ENCODE results near the gene ARID1B.
A peak's percentile ranks its signal among the peaks of the same experiment; 100 is the strongest.

The ARID1B gene

DNA sequence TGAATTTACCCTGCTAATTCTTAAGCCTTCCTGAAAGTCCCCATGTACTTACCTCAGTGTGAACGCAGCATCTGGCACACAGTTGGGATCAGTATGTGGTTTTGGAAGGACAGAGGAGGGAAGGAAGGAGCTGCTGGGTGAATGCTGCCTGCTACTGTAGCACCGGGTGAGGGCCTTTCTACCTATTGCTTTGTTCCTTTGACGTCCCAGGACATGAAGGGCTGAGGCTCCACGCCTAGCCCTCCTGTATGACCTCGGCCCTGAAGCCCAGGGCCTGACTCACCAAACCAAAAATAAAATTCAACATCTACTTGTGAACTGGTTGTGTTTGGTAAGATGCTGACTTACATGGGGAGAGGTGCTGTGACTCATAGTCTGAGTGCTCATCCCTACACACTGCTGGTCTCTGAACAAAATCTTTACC lies 51.1 kb downstream of the ARID1B start:
- Histone ChIP-seq H2BK120ac (ENCODE audit: insufficient read depth, low read length, poor library complexity) (no peak overlapping the region), H3K4ac (ENCODE audit: low read depth, low read length) (peak overlapping the region; percentile 16), H3K36me3 (ENCODE audit: control insufficient read depth in 1 of 2, insufficient read depth in 2 of 2, low read length in 2 of 2) (peaks cover 4 to 5% of the 10 kb centered on the region in 2 experiments), H3K9me3 (ENCODE audit: insufficient read depth, low read depth, low read length) (no peaks in the 10 kb centered on the region), H2BK12ac (ENCODE audit: low read length) (no peak overlapping the region), H3K18ac (ENCODE audit: low read length) (no peak overlapping the region), H3K4me2 (ENCODE audit: low read length) (peak overlapping the region; percentile 1), H4K12ac (ENCODE audit: low read depth, low read length) (no peak overlapping the region), H2AK5ac (ENCODE audit: low read length) (no peak overlapping the region), H4K8ac (ENCODE audit: low read depth, low read length) (no peak overlapping the region), H2AFZ (ENCODE audit: insufficient read depth, low read length, poor library complexity) (no peak overlapping the region), H4K91ac (ENCODE audit: low read depth, low read length) (no peak overlapping the region), H3K27ac (ENCODE audit: low read depth, low read length) (peak overlapping the region; percentile 6), H3K4me1 (ENCODE audit: control insufficient read depth in 1 of 2, insufficient read depth in 2 of 2, low read length in 2 of 2) (peaks cover 13 to 19% of the 10 kb centered on the region in 2 experiments), H3K14ac (ENCODE audit: low read length) (no peak overlapping the region), H3K79me2 (ENCODE audit: control insufficient read depth, insufficient read depth, low read length, poor library complexity) (peaks cover 4% of the 10 kb centered on the region), H3K23ac (ENCODE audit: low read length) (no peak overlapping the region), H3K4me3 (ENCODE audit: low read depth, low read length) (no peak overlapping the region), H2BK5ac (ENCODE audit: low read depth, low read length, poor library complexity) (no peak overlapping the region), H3K27me3 (ENCODE audit: insufficient read depth, low read length) (no peaks in the 10 kb centered on the region), H3K79me1 (ENCODE audit: low read length) (no peaks in the 10 kb centered on the region), H3K9ac (ENCODE audit: low read length) (no peak overlapping the region)
- DNase-seq: peak; percentile 48 to 57
- no CpG with 5 or more reads among the region's 5 CpGs for WGBS (ENCODE audit: extremely low coverage, insufficient coverage, insufficient read length)

DNA sequence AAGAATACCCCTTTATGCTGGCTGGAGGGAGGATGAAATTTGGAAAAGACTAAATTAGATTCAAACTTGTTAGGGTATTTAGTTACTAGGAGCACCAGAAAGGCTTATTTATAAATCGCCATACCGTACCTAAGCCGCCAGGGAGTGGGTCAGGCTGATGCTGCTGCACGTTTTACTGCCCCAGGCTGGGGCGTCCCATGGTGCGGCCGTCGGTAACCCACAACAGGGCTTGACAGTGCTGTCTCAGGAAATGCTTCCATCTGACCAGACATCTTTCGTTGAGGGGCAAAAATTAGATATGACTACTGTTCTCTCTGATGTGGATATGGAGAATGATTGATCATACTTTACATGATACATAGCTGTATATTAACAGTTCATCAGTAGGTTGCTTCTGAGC lies 52.9 kb downstream of the ARID1B start:
- Histone ChIP-seq H3K18ac (ENCODE audit: low read length) (no peak overlapping the region), H3K27ac (ENCODE audit: low read depth, low read length) (no peak overlapping the region)

DNA sequence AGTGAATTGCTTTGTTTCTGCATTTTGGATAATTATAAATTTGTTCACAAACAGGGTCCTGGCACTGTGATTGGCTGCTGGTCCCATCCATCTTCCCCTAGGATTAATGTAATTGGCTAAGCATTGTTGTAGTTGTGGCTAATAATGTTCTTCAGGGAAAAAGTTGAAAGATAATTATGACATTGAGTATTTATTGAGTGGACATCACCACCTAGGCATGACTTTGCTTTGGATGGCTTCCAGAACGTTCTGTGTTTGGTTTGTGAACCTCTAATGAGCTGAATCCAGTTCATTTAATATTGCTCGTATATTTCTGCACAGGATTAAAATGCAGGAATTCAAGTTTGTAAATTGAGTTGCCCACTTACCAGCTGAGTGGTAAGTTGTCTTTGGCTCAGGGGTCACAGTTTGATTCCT lies 55.1 kb downstream of the ARID1B start:
- Histone ChIP-seq H2AFZ (ENCODE audit: insufficient read depth, low read length, poor library complexity) (no peak overlapping the region), H3K79me2 (ENCODE audit: control insufficient read depth, insufficient read depth, low read length, poor library complexity) (peaks cover 4% of the 10 kb centered on the region), H2BK12ac (ENCODE audit: low read length) (no peak overlapping the region), H2BK5ac (ENCODE audit: low read depth, low read length, poor library complexity) (no peak overlapping the region), H2BK120ac (ENCODE audit: insufficient read depth, low read length, poor library complexity) (no peak overlapping the region), H3K36me3 (ENCODE audit: control insufficient read depth in 1 of 2, insufficient read depth in 2 of 2, low read length in 2 of 2) (peaks cover 9 to 11% of the 10 kb centered on the region in 2 experiments), H3K18ac (ENCODE audit: low read length) (no peak overlapping the region), H3K27ac (ENCODE audit: low read depth, low read length) (no peak overlapping the region), H3K4me3 (ENCODE audit: low read depth, low read length) (no peak overlapping the region), H3K4me2 (ENCODE audit: low read length) (no peak overlapping the region), H4K8ac (ENCODE audit: low read depth, low read length) (no peak overlapping the region), H3K79me1 (ENCODE audit: low read length) (no peaks in the 10 kb centered on the region), H3K4me1 (ENCODE audit: control insufficient read depth in 1 of 2, insufficient read depth in 2 of 2, low read length in 2 of 2) (peaks cover 5 to 9% of the 10 kb centered on the region in 2 experiments), H2AK5ac (ENCODE audit: low read length) (no peak overlapping the region), H3K4ac (ENCODE audit: low read depth, low read length) (no peak overlapping the region), H3K23ac (ENCODE audit: low read length) (no peak overlapping the region), H4K91ac (ENCODE audit: low read depth, low read length) (no peak overlapping the region), H3K27me3 (ENCODE audit: insufficient read depth, low read length) (no peaks in the 10 kb centered on the region), H4K12ac (ENCODE audit: low read depth, low read length) (no peak overlapping the region), H3K9me3 (ENCODE audit: insufficient read depth, low read depth, low read length) (no peaks in the 10 kb centered on the region), H3K9ac (ENCODE audit: low read length) (no peak overlapping the region), H3K14ac (ENCODE audit: low read length) (no peak overlapping the region)
- no peak for DNase-seq
- WGBS (ENCODE audit: extremely low coverage, insufficient coverage, insufficient read length): no CpG with 5 or more reads among the region's 2 CpGs

More for the DNA sequence above, 52.9 kb downstream of the ARID1B start:
- H4K8ac ChIP-seq (ENCODE audit: low read depth, low read length): no peak overlapping the region
- peaks cover 4 to 5% of the 10 kb centered on the region in 2 experiments for H3K36me3 ChIP-seq (ENCODE audit: control insufficient read depth in 1 of 2, insufficient read depth in 2 of 2, low read length in 2 of 2)
- no peak overlapping the region for H3K23ac ChIP-seq (ENCODE audit: low read length)
- no peaks in the 10 kb centered on the region for H3K79me1 ChIP-seq (ENCODE audit: low read length)
- no peak overlapping the region for H4K12ac ChIP-seq (ENCODE audit: low read depth, low read length)
- H3K4ac ChIP-seq (ENCODE audit: low read depth, low read length): no peak overlapping the region
- no peak overlapping the region for H2BK120ac ChIP-seq (ENCODE audit: insufficient read depth, low read length, poor library complexity)
- H2AFZ ChIP-seq (ENCODE audit: insufficient read depth, low read length, poor library complexity): no peak overlapping the region
- WGBS (ENCODE audit: extremely low coverage, insufficient coverage, insufficient read length): no CpG with 5 or more reads among the region's 9 CpGs
- H3K4me2 ChIP-seq (ENCODE audit: low read length): no peak overlapping the region
- H3K27me3 ChIP-seq (ENCODE audit: insufficient read depth, low read length): no peaks in the 10 kb centered on the region
- H3K79me2 ChIP-seq (ENCODE audit: control insufficient read depth, insufficient read depth, low read length, poor library complexity): peaks cover 4% of the 10 kb centered on the region
- no peak overlapping the region for H3K9ac ChIP-seq (ENCODE audit: low read length)
- no peak for DNase-seq
- H2AK5ac ChIP-seq (ENCODE audit: low read length): no peak overlapping the region
- H4K91ac ChIP-seq (ENCODE audit: low read depth, low read length): no peak overlapping the region
- H3K14ac ChIP-seq (ENCODE audit: low read length): no peak overlapping the region
- H3K9me3 ChIP-seq (ENCODE audit: insufficient read depth, low read depth, low read length): no peaks in the 10 kb centered on the region
- no peak overlapping the region for H3K4me3 ChIP-seq (ENCODE audit: low read depth, low read length)
- H2BK12ac ChIP-seq (ENCODE audit: low read length): no peak overlapping the region
- no peak overlapping the region for H2BK5ac ChIP-seq (ENCODE audit: low read depth, low read length, poor library complexity)
- H3K4me1 ChIP-seq (ENCODE audit: control insufficient read depth in 1 of 2, insufficient read depth in 2 of 2, low read length in 2 of 2): peaks cover 13 to 19% of the 10 kb centered on the region in 2 experiments

DNA sequence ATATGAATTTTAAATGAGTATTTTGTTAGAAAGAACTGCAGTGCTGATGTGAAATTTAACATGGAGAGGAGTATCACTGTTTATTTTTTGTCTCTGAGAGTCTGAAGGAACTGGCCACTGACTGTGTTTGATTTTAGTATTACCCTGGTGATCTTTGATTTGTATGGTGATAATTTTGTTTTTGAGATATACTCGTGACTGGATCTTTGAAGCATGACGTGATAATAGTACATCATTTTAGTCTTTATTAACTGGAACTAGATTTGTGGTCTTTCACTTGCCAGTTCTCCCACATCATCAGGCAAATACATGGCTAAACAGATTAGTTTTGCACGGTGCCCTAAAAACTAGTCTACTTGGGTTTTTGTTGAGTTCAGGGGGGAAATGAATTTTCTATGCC lies 55.5 kb downstream of the ARID1B start:
- no peak overlapping the region for H3K23ac ChIP-seq (ENCODE audit: low read length)
- no peak overlapping the region for H2AFZ ChIP-seq (ENCODE audit: insufficient read depth, low read length, poor library complexity)
- no peak overlapping the region for H2AK5ac ChIP-seq (ENCODE audit: low read length)
- H2BK12ac ChIP-seq (ENCODE audit: low read length): no peak overlapping the region
- no peak overlapping the region for H3K4ac ChIP-seq (ENCODE audit: low read depth, low read length)
- no peak overlapping the region for H4K91ac ChIP-seq (ENCODE audit: low read depth, low read length)
- H3K9me3 ChIP-seq (ENCODE audit: insufficient read depth, low read depth, low read length): no peaks in the 10 kb centered on the region
- no CpG with 5 or more reads among the region's 3 CpGs for WGBS (ENCODE audit: extremely low coverage, insufficient coverage, insufficient read length)
- no peak overlapping the region for H3K4me2 ChIP-seq (ENCODE audit: low read length)
- H3K18ac ChIP-seq (ENCODE audit: low read length): no peak overlapping the region
- H3K14ac ChIP-seq (ENCODE audit: low read length): no peak overlapping the region
- H3K9ac ChIP-seq (ENCODE audit: low read length): no peak overlapping the region
- H4K8ac ChIP-seq (ENCODE audit: low read depth, low read length): no peak overlapping the region
- DNase-seq: no peak
- no peaks in the 10 kb centered on the region for H3K27me3 ChIP-seq (ENCODE audit: insufficient read depth, low read length)
- H3K79me1 ChIP-seq (ENCODE audit: low read length): no peaks in the 10 kb centered on the region
- H3K79me2 ChIP-seq (ENCODE audit: control insufficient read depth, insufficient read depth, low read length, poor library complexity): peaks cover 4% of the 10 kb centered on the region
- no peak overlapping the region for H2BK5ac ChIP-seq (ENCODE audit: low read depth, low read length, poor library complexity)
- no peak overlapping the region for H3K27ac ChIP-seq (ENCODE audit: low read depth, low read length)
- H4K12ac ChIP-seq (ENCODE audit: low read depth, low read length): no peak overlapping the region
- no peak overlapping the region for H3K4me3 ChIP-seq (ENCODE audit: low read depth, low read length)
- peaks cover 9 to 11% of the 10 kb centered on the region in 2 experiments for H3K36me3 ChIP-seq (ENCODE audit: control insufficient read depth in 1 of 2, insufficient read depth in 2 of 2, low read length in 2 of 2)
- no peak overlapping the region for H2BK120ac ChIP-seq (ENCODE audit: insufficient read depth, low read length, poor library complexity)
- H3K4me1 ChIP-seq (ENCODE audit: control insufficient read depth in 1 of 2, insufficient read depth in 2 of 2, low read length in 2 of 2): peaks cover 4 to 6% of the 10 kb centered on the region in 2 experiments

Measured in trophoblast cell (in vitro differentiated cells and primary cell).